Measurements from ENCODE around the gene ADARB1. TPM values are rescaled to one million over a fixed set of nuclear protein-coding genes. Genes with fewer than 3 reads are reported as not detected.

Gene ADARB1
- total and polyA plus RNA-seq, 2 of the 4 experiments (the other 2 are of a cell fraction): 39.8 to 47.3 TPM

DNA sequence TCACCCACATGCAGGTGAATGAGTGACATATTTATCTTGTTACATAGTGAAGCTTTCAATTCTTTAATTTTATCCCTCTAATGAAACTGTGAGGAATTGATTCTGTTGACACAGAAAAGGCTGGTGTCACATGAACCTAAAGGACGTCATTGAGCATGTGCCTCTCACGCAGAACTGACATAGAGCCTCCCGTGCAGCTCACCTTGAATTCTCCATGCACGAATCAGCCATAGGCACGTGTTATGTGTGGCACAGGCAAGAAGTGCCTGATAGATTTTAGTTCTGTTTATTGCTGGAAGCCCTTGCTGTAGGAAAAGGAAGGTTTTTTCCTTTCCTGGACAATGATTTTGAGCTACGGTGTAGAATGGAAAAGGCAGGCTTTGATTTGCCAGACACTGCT lies 11.3 kb downstream of the ADARB1 start:
- TF ChIP-seq RFX5 (IDR thresholded peaks at IDR 0.05; ENCODE audit: low read depth, low read length): no peak
- 0 out of 2 replicates have a peak, but pooled peaks have one; percentile 25 for TF ChIP-seq POLR2A (IDR thresholded peaks at IDR 0.05; ENCODE audit: low read depth, low read length)
- Histone ChIP-seq H4K5ac (ENCODE audit: low read depth, low read length) (no peak overlapping the region), H2BK15ac (ENCODE audit: low read depth, low read length) (no peak overlapping the region), H3K4me2 (ENCODE audit: low read depth, low read length) (no peak overlapping the region), H3K79me1 (ENCODE audit: low read depth in 1 of 2, low read length in 2 of 2) (peaks cover 3 to 91% of the 10 kb centered on the region in 2 experiments; a peak in 3 of 4 replicates), H3K27ac (ENCODE audit: insufficient read depth, low read length) (no peak overlapping the region), H3K9me3 (ENCODE audit: control insufficient read depth, insufficient read depth, low read length) (no peaks in the 10 kb centered on the region), H3K27me3 (ENCODE audit: control insufficient read depth, insufficient read depth, low read length) (no peaks in the 10 kb centered on the region), H4K20me1 (ENCODE audit: insufficient read depth, low read length) (peaks cover 98% of the 10 kb centered on the region), H3K36me3 (ENCODE audit: control insufficient read depth, insufficient read depth, low read length) (peaks cover 46% of the 10 kb centered on the region), H3K18ac (ENCODE audit: low read depth, low read length) (no peak overlapping the region), H3K56ac (ENCODE audit: extremely low read depth, insufficient read depth, low read length) (no peak overlapping the region), H3K4ac (ENCODE audit: low read depth, low read length) (no peak overlapping the region), H3K4me3 (ENCODE audit: insufficient read depth, low read depth, low read length) (no peak overlapping the region), H4K91ac (ENCODE audit: insufficient read depth, low read depth, low read length) (no peak overlapping the region), H2BK20ac (ENCODE audit: low read depth, low read length) (no peak overlapping the region), H3K9me1 (ENCODE audit: insufficient read depth, low read length) (peaks cover 37% of the 10 kb centered on the region), H3K23ac (ENCODE audit: low read depth, low read length) (no peak overlapping the region), H3K9ac (ENCODE audit: low read depth, low read length) (no peak overlapping the region), H2BK5ac (ENCODE audit: low read depth, low read length, poor library complexity, severe bottlenecking) (no peak overlapping the region), H2BK120ac (ENCODE audit: low read depth, low read length) (no peak overlapping the region), H3K4me1 (ENCODE audit: control insufficient read depth, insufficient read depth, low read length) (peaks cover 26% of the 10 kb centered on the region), H2AK5ac (ENCODE audit: low read depth, low read length) (no peak overlapping the region), H4K8ac (ENCODE audit: low read depth in 2 of 2, low read length in 2 of 2) (no peak overlapping the region), H2AK9ac (replicated peaks; ENCODE audit: low read depth, low read length, poor library complexity) (no peak overlapping the region), H2AFZ (replicated peaks; ENCODE audit: low read length, poor library complexity) (no peak overlapping the region), H3K14ac (replicated peaks; ENCODE audit: low read depth, low read length) (no peak overlapping the region)
- dilution Hi-C loops (cut with HindIII; ENCODE audit: low sequenced_read_pairs, unreplicated experiment) (no loop called here), intact Hi-C loops (cut with micrococcal nuclease) (no loop called here), in situ Hi-C loops (cut with MboI; ENCODE audit: low sequenced_read_pairs) (no loop called here)
- WGBS, 2 experiments (ENCODE audit: extremely low coverage in 2 of 2, insufficient read length in 1 of 2): no CpG with 5 or more reads among the region's 6 CpGs
- ATAC-seq (ENCODE audit: low read depth): no peak
- ChIA-PET CTCF (no interaction called here), POLR2A (ENCODE audit: unreplicated experiment) (no interaction called here)
- no peak for DNase-seq
- BruUV-seq (replicated peaks): no TSS peak

Data from IMR-90 (cell line).